ENCODE results near the gene YIPF2.

YIPF2 gene

GRCh38 chr19:10935371-10936059, 7.1 kb upstream of the YIPF2 start:
- no peak for TF ChIP-seq CTCF (conservative IDR thresholded peaks at IDR 0.05; ENCODE audit: control insufficient read depth, insufficient read depth, low read depth, low read length)
- H3K4me3 ChIP-seq (ENCODE audit: control insufficient read depth, low read depth, low read length), result no peak overlapping the region
- DNase-seq (ENCODE audit: low read depth), result no peak

GRCh38 chr19:10929402-10929794, 959 bp upstream of the YIPF2 start:
- H3K4me3 ChIP-seq (ENCODE audit: control insufficient read depth, low read depth, low read length), result peak overlapping the region; percentile 80
- DNase-seq (ENCODE audit: low read depth), result no peak
- TF ChIP-seq CTCF (conservative IDR thresholded peaks at IDR 0.05; ENCODE audit: control insufficient read depth, insufficient read depth, low read depth, low read length), result no peak

GRCh38 chr19:10927730-10928562, 493 bp downstream of the YIPF2 start:
- peak; percentile 15 for DNase-seq (ENCODE audit: low read depth)
- no peak for TF ChIP-seq CTCF (conservative IDR thresholded peaks at IDR 0.05; ENCODE audit: control insufficient read depth, insufficient read depth, low read depth, low read length)
- peak overlapping the region; percentile 80 for H3K4me3 ChIP-seq (ENCODE audit: control insufficient read depth, low read depth, low read length)

- no peak overlapping the region for H3K4me3 ChIP-seq (ENCODE audit: control insufficient read depth, low read depth, low read length)
- no peak for TF ChIP-seq CTCF (conservative IDR thresholded peaks at IDR 0.05; ENCODE audit: control insufficient read depth, insufficient read depth, low read depth, low read length)
- no peak for DNase-seq (ENCODE audit: low read depth)
Observed at GRCh38 chr19:10924597-10924996, 3.8 kb downstream of the YIPF2 start.

GRCh38 chr19:10923260-10924112, 5.0 kb downstream of the YIPF2 start:
- no peak overlapping the region for H3K4me3 ChIP-seq (ENCODE audit: control insufficient read depth, low read depth, low read length)
- no peak for TF ChIP-seq CTCF (conservative IDR thresholded peaks at IDR 0.05; ENCODE audit: control insufficient read depth, insufficient read depth, low read depth, low read length)
- DNase-seq (ENCODE audit: low read depth), result no peak

- H3K4me3 ChIP-seq (ENCODE audit: control insufficient read depth, low read depth, low read length), result no peak overlapping the region
- DNase-seq (ENCODE audit: low read depth), result no peak
- no peak for TF ChIP-seq CTCF (conservative IDR thresholded peaks at IDR 0.05; ENCODE audit: control insufficient read depth, insufficient read depth, low read depth, low read length)
Observed at GRCh38 chr19:10922638-10923014, 5.8 kb downstream of the YIPF2 start.
